Smooth muscle cell (in vitro differentiated cells): ENCODE measurements around the gene PELI2. TPM values are rescaled to one million over a fixed set of nuclear protein-coding genes. Genes with fewer than 3 reads are reported as not detected.

ENCODE experiments used
- DNase-seq: peaks from one replicate; lab custom pipeline; 2025; ENCODE audit not compliant: unreplicated experiment; lab: John Stamatoyannopoulos, UW
- H2AFZ ChIP-seq: fragments of 200-600 bp; sonication (generic); 2 replicates; pipeline ENCODE4 v1.6.0; 2016; ENCODE audit warnings: antibody characterized with exemption, low read depth, mild to moderate bottlenecking
- H3F3A ChIP-seq: fragments of 200-600 bp; sonication (generic); 2 replicates; pipeline ENCODE4 v1.6.0; 2017; ENCODE audit warnings: antibody characterized with exemption, low read depth
- H3K27ac ChIP-seq: fragments of 200-600 bp; sonication (generic); 2 replicates; pipeline ENCODE4 v1.5.1; 2016; ENCODE audit warnings: low read depth, mild to moderate bottlenecking
- H3K27me3 ChIP-seq: fragments of 200-600 bp; sonication (generic); 2 replicates; pipeline ENCODE4 v1.6.1; 2016; ENCODE audit warnings: low read depth, mild to moderate bottlenecking
- H3K36me3 ChIP-seq: fragments of 200-600 bp; sonication (generic); 2 replicates; pipeline ENCODE4 v1.5.1; 2016; ENCODE audit warnings: low read depth
- H3K4me1 ChIP-seq: fragments of 200-600 bp; sonication (generic); 2 replicates; pipeline ENCODE4 v1.5.1; 2016; ENCODE audit warnings: low read depth
- H3K4me2 ChIP-seq: fragments of 200-600 bp; sonication (generic); 2 replicates; pipeline ENCODE4 v1.6.0; 2016; ENCODE audit warnings: mild to moderate bottlenecking
- H3K4me3 ChIP-seq: fragments of 200-600 bp; sonication (generic); 2 replicates; pipeline ENCODE4 v1.5.1; 2016; ENCODE audit warnings: mild to moderate bottlenecking
- H3K79me2 ChIP-seq: fragments of 200-600 bp; sonication (generic); 2 replicates; pipeline ENCODE4 v1.6.0; 2016; ENCODE audit warnings: low read depth, mild to moderate bottlenecking
- H3K9ac ChIP-seq: fragments of 200-600 bp; sonication (generic); 2 replicates; pipeline ENCODE4 v1.6.0; 2016; ENCODE audit warnings: low read depth
- H3K9me3 ChIP-seq: fragments of 200-600 bp; sonication (generic); replicated peaks from 2 replicates; pipeline ENCODE4 v1.5.1; 2016; ENCODE audit warnings: low read depth
- H4K20me1 ChIP-seq: fragments of 200-600 bp; sonication (generic); 2 replicates; pipeline ENCODE4 v1.6.0; 2016; ENCODE audit warnings: low read depth
- WGBS: methylation state at CpG from one replicate; pipeline ENCODE4 v1.1.7; 2016; ENCODE audit warnings: low lambda C conversion rate; 5-methylcytosine and 5-hydroxymethylcytosine counted together
- polyA plus RNA-seq: library from polyadenylated mRNA; unstranded; fragments of >200 nt; fragmentation: Nextera tagmentation; extraction: Ambion mirVana; gene quantifications from 2 replicates; pipeline ENCODE4 v1.2.1, GENCODE V29; 2016
- total RNA-seq: library from RNA; depleted of rRNA; stranded (reverse); fragments of >200 nt; gene quantifications from 2 replicates; pipeline ENCODE4 v1.2.3, GENCODE V29; 2014
- TF ChIP-seq, protein P1 (sequence below): fragments of 200-600 bp; sonication (generic); IDR thresholded peaks from 2 replicates; pipeline ENCODE4 v1.5.1; 2017; ENCODE audit warnings: borderline replicate concordance, mild to moderate bottlenecking, antibody characterized with exemption; ENCODE audit not compliant: insufficient read depth, poor library complexity, severe bottlenecking

The PELI2 gene
- total and polyA plus RNA-seq, 2 experiments from 2014 or later, result 4.6 to 9.1 TPM

DNA sequence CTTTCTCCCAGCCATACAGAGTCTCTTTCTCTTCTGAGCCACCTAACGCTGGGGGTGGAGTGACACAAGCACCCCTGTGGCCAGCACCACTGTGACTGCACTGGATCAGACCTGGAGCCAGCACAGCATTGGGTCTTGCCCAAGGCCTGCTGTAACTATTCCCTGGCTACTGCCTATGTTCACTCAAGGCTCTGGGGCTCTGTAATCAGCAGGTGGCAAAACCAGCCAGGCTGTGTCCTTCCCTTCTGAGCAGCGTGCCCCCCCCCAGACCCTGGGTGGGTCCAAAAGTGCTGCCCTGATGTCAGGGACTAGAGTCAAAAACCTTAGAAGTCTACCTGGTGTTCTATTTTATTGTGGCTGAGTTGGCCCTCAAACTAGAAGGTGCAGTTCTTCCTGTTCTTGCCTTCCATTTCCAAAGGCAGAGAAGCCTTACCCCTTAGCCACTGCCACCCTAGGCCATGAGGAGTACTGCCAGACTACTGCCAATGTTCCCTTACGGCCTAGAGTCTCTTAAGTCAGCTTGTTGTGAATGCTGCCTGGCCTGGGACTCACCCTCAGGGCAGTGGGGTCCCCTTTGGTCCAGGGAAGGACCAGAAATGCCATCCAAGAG lies 49.9 kb downstream of the PELI2 start:
- Histone ChIP-seq H2AFZ (no peak overlapping the region), H3K4me2 (no peak overlapping the region), H3K9ac (no peak overlapping the region), H4K20me1 (no peaks in the 10 kb centered on the region), H3K36me3 (no peaks in the 10 kb centered on the region), H3K4me3 (no peak overlapping the region), H3K79me2 (peaks cover 30% of the 10 kb centered on the region), H3F3A (no peaks in the 10 kb centered on the region), H3K27ac (no peak overlapping the region), H3K9me3 (peaks cover 6% of the 10 kb centered on the region), H3K27me3 (no peaks in the 10 kb centered on the region), H3K4me1 (peaks cover 11% of the 10 kb centered on the region)
- DNase-seq, result no peak
- WGBS, result 93% methylated on average over 3 of the region's 3 CpGs
- TF ChIP-seq, protein P1, sequence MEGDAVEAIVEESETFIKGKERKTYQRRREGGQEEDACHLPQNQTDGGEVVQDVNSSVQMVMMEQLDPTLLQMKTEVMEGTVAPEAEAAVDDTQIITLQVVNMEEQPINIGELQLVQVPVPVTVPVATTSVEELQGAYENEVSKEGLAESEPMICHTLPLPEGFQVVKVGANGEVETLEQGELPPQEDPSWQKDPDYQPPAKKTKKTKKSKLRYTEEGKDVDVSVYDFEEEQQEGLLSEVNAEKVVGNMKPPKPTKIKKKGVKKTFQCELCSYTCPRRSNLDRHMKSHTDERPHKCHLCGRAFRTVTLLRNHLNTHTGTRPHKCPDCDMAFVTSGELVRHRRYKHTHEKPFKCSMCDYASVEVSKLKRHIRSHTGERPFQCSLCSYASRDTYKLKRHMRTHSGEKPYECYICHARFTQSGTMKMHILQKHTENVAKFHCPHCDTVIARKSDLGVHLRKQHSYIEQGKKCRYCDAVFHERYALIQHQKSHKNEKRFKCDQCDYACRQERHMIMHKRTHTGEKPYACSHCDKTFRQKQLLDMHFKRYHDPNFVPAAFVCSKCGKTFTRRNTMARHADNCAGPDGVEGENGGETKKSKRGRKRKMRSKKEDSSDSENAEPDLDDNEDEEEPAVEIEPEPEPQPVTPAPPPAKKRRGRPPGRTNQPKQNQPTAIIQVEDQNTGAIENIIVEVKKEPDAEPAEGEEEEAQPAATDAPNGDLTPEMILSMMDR, result no peak

DNA sequence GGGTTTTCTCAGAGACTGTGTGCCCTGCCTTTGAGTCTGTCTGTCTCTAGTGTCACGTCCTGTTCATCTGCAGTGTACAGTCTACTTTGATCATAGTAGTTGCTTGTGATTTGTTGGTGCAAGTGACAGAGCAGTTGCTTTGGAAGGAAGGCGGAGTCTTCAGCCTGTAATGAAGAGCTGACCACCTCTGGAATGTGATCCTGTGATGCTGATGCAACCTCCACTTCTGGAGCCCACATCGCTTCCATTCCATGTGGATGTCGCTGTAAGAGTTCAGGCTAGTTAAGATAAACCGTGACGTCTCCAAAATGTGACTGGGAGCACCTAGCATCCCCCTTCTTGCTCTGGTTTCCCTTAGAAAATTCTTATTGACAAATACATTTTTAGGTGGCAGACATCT lies 51.8 kb downstream of the PELI2 start:
- 77% methylated on average over 6 of the region's 6 CpGs for WGBS
- Histone ChIP-seq H2AFZ (no peak overlapping the region), H3K4me1 (peaks cover 16% of the 10 kb centered on the region), H3K36me3 (no peaks in the 10 kb centered on the region), H3K9me3 (peaks cover 6% of the 10 kb centered on the region), H3K4me3 (no peak overlapping the region), H3K27ac (peak overlapping the region; percentile 35), H3K9ac (no peak overlapping the region), H4K20me1 (no peaks in the 10 kb centered on the region), H3K79me2 (peaks cover 26% of the 10 kb centered on the region), H3K27me3 (no peaks in the 10 kb centered on the region), H3K4me2 (no peak overlapping the region), H3F3A (no peaks in the 10 kb centered on the region)
- TF ChIP-seq, protein P1, result no peak
- DNase-seq, result no peak

DNA sequence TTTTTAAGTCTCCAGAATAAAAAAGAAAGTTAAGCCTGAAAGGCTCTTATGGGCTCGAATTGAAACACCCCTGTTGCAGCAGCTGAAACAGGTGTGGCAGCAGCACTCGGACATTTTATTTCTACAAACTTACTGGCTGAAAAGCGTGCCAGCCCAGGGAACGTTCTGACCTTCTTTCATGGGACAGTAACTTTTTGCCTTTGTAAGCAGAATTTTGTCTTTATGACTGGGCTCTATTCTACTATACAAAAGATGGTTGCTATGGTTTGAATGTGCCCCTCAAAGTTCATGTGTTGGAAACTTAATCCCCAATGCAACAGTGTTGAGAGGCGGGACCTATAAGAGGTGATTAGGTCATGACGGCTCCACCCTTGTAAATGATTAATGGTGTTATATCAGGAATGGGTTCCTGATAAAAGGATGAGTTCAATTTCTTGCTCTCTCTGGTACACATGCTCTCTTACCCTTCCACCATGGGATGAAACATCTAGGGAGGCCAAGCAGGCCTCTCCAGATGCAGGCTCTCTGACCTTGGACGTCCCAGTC lies 52.7 kb downstream of the PELI2 start:
- Histone ChIP-seq H3K79me2 (peaks cover 17% of the 10 kb centered on the region), H3K27me3 (no peaks in the 10 kb centered on the region), H3K4me1 (peaks cover 16% of the 10 kb centered on the region), H2AFZ (no peak overlapping the region), H3K9me3 (no peaks in the 10 kb centered on the region), H3K9ac (no peak overlapping the region), H3K27ac (no peak overlapping the region), H3F3A (no peaks in the 10 kb centered on the region), H3K4me2 (no peak overlapping the region), H3K36me3 (no peaks in the 10 kb centered on the region), H3K4me3 (no peak overlapping the region), H4K20me1 (no peaks in the 10 kb centered on the region)
- WGBS, result 95% methylated on average over 7 of the region's 7 CpGs
- DNase-seq, result no peak
- TF ChIP-seq, protein P1, result no peak

DNA sequence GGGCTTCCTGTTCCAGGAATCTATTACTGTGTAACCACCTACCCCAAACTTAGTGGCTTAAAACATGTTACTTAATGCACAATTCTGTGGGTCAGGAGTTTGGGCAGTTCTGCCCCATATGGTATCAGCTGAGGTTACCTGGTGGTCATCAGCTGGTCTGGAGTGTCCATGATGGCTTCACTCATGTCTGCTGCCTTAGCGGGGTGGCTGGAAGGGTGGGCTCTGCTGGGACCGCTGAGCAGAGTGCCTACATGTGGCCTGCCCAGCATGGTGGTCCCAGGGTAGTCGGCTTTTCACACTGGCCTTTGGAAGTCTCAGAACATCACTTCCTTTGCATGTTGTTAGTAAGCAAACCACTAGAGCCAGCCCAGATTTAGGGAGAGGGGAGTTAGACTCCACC lies 53.9 kb downstream of the PELI2 start:
- Histone ChIP-seq H3K36me3 (no peaks in the 10 kb centered on the region), H3K4me3 (no peak overlapping the region), H3F3A (no peaks in the 10 kb centered on the region), H3K9me3 (no peaks in the 10 kb centered on the region), H3K27ac (peak overlapping the region; percentile 89), H3K9ac (peak overlapping the region; percentile 58), H3K79me2 (peaks cover 16% of the 10 kb centered on the region), H2AFZ (peak overlapping the region; percentile 4), H3K4me1 (peaks cover 16% of the 10 kb centered on the region), H4K20me1 (no peaks in the 10 kb centered on the region), H3K27me3 (no peaks in the 10 kb centered on the region), H3K4me2 (peak overlapping the region; percentile 71)
- WGBS, result 100% methylated on average over 3 of the region's 3 CpGs
- DNase-seq, result no peak
- TF ChIP-seq, protein P1, result no peak
